ELF-1 (cell line): ENCODE results near the gene ADAMTS17.

ENCODE experiments used
- DNase-seq: peaks from one replicate; pipeline ENCODE4 v3.0.0-alpha.2; 2016; ENCODE audit warnings: low read depth, low spot score

The ADAMTS17 gene

DNA sequence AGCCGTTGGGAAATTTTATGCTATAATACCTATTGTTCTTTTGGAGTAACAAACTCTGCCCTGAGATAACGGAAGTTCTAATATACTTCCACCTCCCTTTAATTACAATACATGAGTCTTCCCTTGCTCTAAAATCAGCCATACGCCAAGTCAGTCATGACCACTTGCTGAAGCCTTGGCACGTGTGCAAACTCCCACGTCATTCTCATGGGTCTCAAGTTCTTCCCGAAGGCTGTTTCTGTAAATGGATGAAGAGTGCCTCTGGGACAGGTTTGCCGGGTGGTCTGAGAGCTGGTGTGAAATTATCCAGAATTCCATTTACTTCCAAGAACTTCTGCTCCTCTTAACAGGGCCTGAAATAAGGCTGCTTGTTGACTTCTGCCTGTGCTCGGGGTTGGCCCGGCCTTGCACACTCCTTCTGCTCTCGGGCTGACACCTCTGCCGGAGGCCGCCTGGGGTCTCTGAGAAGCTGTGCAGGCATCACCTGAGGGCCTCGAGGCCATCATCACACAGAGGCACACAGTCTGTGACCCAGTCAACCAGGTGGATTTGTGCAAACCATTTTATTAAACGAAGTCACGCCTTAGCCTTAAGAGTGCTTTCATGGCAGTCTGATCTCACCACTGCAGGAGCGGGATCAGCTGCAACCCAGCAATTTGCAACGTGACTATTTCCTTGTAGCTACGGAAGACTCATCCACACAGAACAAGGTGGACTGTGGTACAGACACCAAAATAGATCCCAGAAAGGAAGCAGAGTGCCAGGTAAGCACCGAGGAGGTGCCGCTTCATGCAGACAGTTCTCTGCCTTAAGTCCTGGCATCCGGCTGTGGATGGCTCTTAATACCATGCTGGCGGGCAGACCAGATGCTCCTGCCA lies 120.1 kb downstream of the ADAMTS17 start:
- DNase-seq, result no peak

DNA sequence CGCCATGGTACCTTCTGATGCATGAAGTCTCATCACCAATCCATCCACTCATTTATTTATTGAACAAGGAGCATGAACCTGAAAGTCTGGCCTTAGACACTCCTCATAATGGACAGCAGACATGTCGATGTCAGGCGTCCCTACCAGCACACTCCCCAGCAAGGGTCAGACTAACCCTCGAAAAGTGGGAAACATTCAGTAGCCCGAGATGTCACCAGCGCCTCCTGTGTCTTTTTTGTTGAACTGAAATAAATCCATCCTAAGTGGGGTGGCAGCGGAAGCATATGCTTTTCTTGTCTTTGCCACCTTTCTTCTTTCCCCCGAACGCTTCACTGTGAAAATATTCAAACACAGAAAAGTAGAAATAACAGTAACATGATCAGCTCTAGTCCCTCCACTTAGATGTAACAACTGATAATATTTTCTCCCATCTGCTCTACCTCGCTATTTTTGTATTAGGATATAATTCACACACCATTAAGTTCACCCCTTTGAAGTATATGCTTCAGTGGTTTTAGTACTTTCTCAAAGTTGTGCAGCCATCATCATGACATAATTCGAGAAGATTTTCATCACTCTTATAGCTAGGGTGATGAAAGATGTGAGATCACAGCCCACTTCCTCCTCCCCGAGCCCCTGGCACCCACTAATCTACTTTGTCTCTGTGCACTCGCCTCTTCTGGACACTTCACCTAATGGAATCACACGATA lies 121.6 kb downstream of the ADAMTS17 start:
- DNase-seq, result no peak

DNA sequence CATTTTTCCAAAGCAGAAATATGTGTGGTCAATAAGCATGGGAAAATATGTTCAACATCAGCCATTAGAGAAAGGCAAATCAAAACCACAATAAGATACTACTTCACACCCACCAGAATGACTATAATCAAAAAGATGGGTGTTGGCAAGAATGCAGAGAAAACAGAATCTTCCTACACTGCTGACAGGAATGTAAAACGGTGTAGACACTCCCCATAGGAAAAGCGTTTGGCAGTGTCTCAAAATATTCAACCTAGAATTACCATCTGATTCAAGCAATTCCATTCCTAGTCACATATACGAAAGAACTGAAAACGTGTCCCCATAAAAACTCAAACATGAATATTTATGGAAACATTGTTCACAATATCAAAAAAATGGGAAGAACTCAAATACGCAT lies 123.3 kb downstream of the ADAMTS17 start:
- no peak for DNase-seq

DNA sequence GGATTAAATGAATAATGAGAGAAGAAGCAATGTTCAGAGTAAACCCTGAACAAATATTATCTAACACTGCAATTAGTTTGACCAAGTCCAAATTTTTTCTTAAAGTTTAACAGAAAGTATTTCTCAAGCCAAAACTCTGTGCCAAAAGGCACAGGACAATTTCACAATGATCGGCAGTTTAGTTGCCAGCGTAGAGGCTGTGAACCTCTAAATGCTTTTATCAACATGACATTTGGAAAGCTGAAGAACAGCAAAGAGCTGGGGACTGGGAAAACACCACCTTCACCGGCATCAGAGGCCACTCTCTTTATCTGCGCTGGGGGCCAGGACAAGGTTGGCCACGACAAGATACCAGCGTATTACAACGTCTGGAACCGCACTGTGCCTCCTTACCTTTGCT lies 125.6 kb downstream of the ADAMTS17 start:
- DNase-seq, result no peak

DNA sequence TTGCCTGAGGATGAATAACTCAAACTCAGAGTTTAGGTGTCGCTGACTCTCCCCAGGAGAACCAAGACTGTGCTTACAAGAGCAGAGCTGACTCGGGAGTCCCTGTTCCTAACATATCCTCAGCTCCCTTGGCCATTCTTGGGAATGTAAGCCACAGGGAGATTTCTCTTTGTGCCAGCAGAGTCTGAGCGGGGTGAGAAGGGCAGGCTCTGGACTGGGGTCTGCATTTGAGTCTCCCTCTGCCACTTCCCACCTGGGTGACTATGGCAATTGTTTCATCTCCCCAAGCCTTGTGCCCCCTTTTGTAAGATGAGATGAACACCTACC lies 126.0 kb downstream of the ADAMTS17 start:
- DNase-seq, result no peak

DNA sequence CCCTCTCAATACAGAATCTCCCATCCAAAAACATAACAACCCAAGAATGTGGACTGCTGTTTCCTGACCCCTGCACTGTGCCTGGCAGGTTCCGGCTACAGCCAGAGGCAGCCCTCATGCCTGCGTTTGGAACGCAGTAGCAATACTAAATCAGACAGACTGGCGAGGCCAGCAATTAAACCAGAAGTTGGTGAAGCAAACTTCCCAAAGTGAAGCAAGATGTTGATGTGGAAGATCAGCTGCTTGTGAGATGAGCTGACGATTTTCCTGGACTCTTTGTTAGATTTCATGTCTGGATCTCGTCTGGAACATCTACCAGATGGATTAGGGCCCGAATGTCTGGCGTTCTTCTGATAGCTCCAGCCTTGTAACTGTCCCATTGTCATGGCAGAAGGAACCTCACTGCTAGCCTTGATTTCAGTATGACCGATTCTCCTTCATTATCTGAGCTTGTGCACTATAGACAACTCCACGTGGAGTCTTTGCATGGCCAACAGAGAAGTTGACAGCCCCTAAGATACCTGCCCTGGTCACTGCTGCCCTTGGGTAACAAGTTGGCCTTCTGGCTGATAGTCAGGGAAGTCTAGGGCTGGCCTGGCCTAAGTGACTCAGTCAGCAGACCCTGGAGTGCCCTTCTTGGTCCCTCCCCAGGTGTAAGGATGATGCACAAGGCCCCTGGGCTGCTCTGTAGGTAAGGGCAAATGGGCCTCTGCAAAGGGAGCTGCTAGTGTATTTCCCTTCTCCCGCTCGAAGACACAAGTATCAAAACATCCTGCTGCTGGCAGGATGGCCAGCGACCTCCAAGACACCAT lies 126.5 kb downstream of the ADAMTS17 start:
- no peak for DNase-seq

DNA sequence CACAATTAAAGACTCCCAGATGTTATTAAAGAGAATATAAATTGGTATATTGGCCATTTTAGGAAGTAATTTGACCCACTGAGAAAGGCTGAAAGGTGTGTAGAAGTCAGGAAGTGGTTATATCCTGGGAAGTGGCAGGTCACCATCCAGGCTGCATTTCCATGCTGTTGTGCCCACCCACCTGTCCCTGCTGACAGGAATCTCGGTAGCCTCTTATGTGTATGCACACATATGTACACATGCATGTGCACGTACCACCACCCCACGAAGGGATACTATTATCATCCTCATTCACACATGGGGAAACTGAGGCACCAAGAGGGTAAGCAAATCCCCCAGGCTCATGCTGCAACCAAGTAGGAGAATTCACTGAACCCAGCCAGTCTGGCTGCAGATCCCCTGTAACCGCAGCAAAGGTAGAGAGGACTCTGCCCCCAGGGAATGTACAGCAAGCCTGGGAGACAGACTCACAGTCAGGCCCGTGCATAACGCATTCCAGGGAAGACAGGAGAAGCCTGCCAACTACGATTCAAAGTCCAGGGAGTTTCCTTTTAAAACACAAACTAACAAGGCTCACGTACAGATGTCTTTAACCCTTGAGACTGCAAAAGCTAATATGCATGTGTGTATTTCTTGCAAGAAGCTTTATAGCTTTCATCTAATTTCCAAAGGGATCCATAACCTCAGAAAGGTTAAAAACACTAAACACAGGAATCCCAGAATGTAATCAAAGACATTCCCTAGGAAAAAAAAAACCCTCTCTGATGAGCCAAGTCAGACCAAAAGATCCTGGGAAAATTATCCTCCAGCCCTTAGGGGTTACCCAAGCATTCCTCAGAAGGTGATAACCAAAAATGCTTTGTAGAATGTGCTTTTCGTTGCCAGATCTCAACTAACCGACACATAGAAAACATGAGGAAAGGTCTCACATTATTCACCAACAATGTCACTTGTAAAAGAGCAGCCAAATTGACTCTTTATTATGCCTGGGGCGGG lies 129.6 kb downstream of the ADAMTS17 start:
- peak; percentile 83 for DNase-seq

DNA sequence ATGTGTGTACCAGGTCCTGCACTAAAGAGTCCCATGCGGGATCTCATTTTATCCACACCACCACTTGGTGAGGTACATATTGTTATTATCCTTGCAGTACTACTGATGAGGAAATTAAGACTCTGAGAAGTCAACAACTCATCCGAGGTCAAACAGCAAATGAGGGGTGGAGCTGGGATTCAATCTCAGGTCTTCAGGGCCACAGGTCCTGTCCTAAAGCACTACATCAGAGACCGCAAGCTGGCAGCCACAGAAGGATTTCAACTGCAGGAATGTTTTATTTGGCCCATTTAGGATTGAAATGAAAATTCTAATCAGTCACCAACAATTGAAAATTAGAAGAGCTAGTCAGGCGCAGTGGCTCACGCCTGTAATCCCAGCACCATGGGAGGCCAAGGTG lies 131.4 kb downstream of the ADAMTS17 start:
- no peak for DNase-seq

DNA sequence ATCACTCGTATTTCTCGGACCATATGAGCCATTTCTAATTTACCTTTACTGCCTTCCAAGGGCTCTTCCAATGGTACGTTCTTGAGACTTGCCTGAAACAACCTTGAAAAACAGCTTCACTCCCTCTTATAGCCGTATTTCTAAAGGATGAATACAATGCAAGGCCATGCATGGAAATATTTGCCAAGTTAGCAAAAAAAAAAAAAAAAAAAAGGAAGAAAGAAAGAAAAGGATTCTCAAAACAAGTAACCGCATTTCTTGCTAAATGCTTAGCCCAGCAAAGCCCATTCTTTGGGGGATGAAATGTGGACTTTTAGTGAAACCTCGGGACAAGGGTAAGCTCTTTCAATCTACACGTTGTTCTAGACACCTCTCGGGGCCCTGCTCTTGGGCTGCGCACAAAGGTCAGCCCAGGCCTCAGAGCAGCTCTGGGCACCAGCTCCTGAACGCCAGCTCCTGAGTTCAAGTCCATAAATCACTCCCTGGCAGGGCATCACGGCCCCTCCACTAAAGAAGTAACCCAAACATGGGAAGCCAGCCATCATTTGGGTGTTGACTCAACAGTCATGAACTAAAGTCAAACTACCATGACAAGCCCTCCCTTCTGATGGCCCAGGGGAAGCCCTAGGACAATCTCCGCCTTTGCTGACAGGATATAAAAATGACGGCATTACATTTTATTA lies 132.7 kb downstream of the ADAMTS17 start:
- no peak for DNase-seq

DNA sequence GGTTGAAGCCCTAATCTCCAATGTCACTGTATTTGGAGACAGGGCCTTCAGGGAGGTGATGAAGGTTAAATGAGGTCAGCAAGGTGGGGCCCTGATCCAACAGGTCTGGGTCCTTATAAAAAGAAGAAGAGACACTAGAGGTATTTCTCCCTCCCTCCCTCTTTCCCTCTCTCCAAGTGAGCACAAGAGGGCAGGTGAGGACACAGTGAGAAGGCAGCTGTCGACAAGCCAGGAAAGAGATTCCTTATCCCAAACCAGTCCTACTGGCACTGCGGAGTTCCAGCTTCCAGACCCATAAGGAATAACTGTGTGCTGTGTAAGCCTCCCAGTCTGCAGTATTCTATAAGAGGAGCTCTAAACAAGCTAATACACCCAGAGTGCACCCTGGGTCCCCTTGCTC lies 134.7 kb downstream of the ADAMTS17 start:
- DNase-seq, result peak; percentile 64

DNA sequence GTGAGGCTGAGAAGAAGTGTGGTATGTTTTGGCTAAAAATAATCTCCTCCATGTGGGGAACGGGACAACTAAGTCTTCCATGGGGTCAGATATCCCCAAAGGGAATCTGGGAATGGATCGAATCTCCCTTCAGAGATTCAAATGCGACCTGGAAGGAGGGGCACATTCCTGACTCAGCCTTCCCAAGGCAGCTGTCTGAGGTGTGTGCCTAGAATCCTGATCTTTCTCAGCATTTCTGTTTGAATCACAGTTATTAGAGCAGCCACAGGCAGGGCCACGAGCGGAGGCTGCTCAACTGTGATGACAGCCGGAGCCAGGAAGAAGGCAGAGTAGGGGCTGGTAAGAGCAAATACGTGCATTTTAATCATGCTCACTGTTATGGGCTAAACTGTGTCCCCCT lies 135.1 kb downstream of the ADAMTS17 start:
- DNase-seq, result no peak

DNA sequence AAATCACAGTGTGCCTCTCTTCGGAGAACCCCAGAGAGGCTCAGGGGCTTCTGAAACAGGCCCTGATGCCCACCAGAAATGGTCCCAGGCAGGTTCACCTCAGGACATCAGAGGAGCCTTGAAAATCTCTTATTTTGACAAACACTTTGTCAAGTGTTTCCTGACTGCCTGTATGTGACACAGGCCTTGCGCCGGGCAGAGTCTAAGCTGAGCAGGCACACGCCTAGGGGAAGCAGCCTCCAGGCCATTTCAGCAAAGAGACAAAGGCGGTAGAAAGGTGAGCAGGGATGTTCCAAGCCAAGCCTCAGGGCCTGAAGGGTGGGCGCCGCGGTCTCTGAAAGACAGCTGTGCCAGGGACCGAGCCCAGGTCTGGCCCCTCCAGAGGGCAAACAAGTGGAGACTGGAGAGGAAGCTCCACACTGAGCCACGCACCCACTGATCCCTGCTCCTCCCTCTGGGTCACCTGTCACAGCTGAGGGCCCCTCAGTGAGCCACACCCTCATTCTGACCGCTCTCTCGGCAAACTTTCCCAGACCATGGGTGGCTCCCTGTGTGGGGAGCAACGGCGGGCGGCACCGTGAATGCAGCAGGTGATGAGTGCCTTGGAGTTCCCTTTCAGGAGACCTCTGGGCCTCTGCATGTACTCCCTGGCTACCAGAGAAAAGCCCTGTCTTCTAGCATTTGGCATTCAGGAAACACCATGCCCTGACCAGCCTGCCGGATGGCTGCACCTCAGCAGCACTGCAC lies 136.1 kb downstream of the ADAMTS17 start:
- no peak for DNase-seq

DNA sequence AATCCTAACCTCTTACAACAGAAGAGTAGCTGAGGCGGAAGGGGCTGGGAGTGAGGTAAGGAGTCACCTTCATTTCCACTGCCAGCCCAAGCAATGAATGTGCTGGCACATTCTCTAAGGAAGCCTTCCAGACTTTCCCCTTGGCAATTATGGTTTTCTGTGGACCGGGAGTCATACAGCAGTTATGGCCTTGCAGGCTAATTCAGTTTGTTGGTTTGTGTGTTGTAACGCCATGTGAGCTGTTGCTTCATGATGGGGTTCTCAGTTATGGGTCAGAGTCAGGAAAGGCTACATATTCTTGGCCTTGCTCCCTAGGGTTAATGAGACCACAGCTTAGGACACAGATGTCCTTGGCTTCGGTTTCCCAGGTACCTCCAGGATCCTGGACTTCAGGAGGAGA lies 137.0 kb downstream of the ADAMTS17 start:
- no peak for DNase-seq

DNA sequence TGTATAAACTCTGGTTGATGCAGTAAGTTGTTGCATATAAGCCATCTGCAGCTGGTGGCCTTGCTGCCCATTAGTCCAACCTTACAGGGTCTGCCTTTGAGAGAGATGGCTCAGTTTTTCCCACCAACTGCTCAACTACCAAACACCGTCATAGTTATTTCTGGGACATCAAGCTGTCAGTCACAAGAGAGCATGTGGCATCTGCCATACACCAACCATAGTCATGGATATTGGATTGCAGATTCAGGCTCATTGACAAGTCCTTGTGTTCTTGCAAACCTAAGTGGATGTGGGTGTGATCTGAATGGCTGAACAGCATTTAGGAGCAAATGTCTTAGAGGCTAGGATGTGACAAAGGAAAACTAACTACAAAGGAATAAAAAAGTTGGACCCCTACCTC lies 137.6 kb downstream of the ADAMTS17 start:
- DNase-seq, result no peak

DNA sequence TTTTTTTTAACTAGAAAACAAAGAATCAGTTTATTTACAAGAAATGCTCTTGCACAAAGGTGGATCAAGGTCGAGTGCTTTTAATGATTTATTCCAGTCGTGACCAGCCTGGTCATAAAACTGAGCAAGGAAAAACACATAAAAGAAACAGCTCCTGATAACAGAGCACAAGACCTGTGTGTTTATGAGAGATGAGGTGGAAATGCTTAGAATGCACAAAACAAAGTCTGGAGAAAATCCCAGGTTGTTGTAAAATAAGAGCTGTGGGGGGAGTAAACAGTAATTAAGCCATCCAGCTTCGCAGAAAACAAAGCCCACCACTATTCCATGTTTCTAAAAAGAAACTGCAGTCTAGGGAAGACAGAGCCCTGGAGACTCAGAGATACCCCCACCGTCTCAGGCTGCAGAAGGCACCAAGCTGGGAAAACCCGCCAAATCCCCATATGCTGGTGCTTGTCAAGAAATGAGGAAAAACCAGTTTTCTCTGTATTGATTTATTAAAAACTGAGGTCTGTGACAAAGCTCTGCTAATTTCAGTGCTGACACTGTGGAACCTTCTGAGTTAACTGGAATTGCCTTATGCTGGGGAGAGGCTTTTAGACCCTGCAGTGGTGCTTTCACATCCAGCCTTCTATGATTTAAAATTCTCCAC lies 139.3 kb downstream of the ADAMTS17 start:
- no peak for DNase-seq

DNA sequence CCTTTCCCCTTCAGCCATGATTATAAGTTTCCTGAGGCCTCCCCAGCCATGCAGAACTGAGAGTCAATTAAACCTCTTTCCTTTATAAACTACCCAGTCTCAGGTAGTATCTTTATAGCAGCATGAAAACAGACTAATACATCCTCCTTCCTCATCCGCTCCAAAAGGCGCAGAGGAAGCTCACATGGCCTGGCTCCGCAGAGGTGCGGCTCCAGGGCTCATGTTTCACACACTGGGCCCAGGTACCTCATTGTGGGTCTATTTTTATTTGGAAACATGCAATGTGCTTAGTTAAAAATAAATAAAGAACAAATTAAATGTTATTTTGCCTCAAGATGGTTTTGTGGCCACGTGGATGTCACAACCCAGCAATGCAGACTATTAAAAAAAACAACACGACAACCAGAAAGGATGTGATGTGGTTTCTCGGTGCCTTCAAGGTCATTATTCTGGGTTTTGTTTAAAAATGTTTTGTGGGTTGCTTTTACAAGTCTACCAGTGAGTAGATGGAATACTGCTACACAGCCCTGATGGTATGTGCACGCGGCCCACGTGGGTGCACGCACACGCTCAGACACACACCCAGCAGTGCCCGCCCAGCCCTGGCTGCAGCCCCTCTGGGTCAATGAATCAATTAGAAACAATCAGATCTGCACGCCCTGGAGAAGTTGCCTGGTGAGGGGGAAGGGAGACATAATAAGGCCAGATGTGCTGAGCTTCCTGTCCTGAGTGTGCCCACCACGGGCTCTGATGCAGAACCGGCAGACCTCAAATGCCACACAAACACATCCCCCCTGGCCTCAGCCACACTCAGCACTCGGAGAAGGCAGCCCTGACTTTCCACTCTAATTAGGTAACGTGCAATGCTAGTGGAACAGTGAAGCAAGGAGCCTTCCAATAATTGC lies 140.1 kb downstream of the ADAMTS17 start:
- no peak for DNase-seq

DNA sequence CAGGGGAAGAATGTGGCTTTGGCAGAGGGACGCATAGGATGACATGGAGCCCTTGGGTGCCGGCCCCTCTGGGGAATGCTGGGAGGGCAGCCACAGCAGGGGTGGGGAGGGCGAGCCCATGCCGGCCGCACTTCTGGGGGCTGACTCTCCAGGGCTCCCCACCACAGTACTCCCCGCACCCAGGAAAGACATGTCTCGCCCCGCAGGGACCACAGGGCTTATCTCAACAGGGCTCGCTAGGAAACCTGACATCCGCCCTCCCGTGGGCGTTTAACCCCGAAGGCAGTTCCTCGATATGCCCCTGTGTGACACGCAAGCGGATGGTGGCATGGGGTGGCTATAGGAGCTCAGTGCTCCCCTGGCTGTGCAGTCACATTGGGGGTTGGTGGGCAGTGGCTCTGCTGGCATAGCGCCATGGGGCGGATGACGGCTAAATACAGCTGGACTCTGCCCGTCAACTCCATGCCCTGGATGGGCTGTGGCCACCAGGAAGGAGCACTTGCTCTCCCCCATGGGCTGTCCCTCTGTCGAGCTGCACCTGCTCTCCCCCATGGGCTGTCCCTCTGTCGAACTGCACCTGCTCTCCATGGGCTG lies 141.4 kb downstream of the ADAMTS17 start:
- no peak for DNase-seq

DNA sequence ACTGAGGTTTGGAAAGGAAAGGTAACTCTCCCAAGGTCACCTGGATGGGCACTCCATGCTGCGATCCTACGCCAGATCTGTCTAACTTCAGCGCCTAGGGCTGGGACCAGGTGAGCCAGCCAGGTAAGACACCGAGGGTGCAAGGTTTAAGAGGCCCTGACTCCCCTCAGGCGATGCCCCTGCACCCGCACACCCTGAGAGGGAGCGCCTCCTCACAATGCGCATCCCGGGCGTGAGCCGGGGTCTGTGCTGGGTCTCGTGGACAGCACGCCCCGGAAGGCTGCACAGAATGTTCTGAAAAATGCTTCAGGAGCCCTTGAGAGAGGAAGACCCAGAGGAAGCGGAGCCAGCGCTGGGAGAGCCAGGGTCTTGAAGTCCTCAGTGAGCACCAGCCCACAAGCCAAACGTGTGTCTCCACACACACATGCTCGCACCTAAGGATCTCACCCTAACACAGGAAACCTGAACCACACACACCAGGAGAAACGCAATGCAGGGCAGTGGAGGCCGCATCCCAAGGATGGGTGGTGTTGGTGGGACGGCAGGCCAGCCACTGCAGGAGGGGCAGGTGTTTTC lies 142.0 kb downstream of the ADAMTS17 start:
- no peak for DNase-seq
